ENCODE measurements around the gene RNF186. TPM values are rescaled to one million over a fixed set of nuclear protein-coding genes. Genes with fewer than 3 reads are reported as not detected.
A peak's percentile ranks its signal among the peaks of the same experiment; 100 is the strongest.

RNF186 gene
- total and polyA plus RNA-seq, 2 of the 13 experiments (the other 11 are each of a cell fraction or from before 2014, with no cell fraction given), result 0.07 to 0.20 TPM

DNA sequence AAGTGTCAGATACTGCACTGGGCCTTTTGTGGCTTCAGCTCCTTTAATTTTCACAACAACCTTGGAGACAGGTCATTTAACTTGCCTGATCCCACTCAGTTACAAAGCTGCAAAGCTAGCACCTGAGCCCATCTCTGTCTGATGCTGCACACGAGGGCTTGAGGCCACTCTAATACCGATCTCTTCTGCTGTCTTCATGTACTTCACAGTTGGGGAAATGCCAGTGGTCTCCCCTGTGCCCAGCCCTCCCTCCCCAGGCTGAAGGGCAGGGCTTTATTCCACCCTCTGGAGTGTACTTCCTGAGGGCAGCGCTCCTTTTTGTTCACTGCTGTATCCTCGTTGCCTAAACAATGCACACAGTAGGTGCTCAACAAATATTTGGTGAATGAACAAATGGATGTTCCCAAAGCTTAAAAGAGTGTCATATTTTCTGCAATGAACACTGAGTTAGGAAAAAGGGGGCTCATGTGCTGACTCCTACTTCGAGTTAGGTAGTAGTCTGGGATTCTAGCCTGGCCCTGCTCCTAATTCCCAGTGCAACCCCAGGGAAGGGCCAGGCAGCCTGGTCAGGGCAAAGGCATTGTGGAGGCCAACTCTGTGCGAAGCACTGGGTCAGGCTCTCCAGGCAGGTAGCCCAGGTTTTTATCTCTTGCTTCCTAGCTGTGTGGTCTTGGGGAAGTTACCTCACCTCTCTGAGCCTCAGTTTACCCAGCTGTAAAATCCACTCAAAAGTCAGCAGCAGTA lies 16.4 kb downstream of the RNF186 start (continued):
- no peak for TF ChIP-seq NRL (CRISPR knock-in tag; IDR thresholded peaks at IDR 0.05; ENCODE audit: borderline replicate concordance)
- no peak for TF ChIP-seq KMT2B (CRISPR knock-in tag; IDR thresholded peaks at IDR 0.05)
- TF ChIP-seq, protein P1, sequence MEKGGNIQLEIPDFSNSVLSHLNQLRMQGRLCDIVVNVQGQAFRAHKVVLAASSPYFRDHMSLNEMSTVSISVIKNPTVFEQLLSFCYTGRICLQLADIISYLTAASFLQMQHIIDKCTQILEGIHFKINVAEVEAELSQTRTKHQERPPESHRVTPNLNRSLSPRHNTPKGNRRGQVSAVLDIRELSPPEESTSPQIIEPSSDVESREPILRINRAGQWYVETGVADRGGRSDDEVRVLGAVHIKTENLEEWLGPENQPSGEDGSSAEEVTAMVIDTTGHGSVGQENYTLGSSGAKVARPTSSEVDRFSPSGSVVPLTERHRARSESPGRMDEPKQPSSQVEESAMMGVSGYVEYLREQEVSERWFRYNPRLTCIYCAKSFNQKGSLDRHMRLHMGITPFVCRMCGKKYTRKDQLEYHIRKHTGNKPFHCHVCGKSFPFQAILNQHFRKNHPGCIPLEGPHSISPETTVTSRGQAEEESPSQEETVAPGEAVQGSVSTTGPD (CRISPR knock-in tag; IDR thresholded peaks at IDR 0.05), result no peak
- peak; percentile 92 for TF ChIP-seq ZNF768 (CRISPR knock-in tag; IDR thresholded peaks at IDR 0.05)
- TF ChIP-seq ZMYM3 (CRISPR knock-in tag; IDR thresholded peaks at IDR 0.05), result peak; percentile 61
- TF ChIP-seq, protein P2, sequence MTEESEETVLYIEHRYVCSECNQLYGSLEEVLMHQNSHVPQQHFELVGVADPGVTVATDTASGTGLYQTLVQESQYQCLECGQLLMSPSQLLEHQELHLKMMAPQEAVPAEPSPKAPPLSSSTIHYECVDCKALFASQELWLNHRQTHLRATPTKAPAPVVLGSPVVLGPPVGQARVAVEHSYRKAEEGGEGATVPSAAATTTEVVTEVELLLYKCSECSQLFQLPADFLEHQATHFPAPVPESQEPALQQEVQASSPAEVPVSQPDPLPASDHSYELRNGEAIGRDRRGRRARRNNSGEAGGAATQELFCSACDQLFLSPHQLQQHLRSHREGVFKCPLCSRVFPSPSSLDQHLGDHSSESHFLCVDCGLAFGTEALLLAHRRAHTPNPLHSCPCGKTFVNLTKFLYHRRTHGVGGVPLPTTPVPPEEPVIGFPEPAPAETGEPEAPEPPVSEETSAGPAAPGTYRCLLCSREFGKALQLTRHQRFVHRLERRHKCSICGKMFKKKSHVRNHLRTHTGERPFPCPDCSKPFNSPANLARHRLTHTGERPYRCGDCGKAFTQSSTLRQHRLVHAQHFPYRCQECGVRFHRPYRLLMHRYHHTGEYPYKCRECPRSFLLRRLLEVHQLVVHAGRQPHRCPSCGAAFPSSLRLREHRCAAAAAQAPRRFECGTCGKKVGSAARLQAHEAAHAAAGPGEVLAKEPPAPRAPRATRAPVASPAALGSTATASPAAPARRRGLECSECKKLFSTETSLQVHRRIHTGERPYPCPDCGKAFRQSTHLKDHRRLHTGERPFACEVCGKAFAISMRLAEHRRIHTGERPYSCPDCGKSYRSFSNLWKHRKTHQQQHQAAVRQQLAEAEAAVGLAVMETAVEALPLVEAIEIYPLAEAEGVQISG (CRISPR knock-in tag; IDR thresholded peaks at IDR 0.05), result no peak

DNA sequence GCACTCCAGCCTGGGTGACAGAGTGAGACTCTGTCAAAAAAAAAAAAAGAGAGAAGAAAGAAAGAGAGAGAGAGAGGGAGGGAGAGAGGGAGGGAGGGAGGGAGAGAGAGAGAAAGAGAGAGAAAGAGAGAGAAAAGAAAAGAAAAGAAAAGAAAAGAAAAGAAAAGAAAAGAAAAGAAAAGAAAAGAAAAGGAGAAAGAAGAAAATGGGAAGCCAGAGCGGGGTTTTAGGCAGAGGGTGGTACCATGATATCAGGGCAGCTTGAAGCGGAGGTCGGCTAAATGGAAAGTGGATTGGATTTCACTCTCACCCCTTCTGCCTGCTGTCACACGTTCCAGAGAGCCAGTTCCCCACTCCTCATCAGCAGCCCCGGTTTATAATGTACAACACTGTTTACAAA lies 17.3 kb downstream of the RNF186 start:
- FAIRE-seq (no peak), ATAC-seq (no peak), DNase-seq (ENCODE audit: low spot score) (no peak)
- WGBS (ENCODE audit: low lambda C conversion rate), result 88% methylated on average over 5 of the region's 5 CpGs
- Histone ChIP-seq H2AFZ (ENCODE audit: low read length) (no peak overlapping the region), H3K9me3 (ENCODE audit: low read length) (no peaks in the 10 kb centered on the region), H3K9ac (ENCODE audit: insufficient read depth, low read depth, low read length) (no peak overlapping the region), H3K4me1 (ENCODE audit: insufficient read depth, low read length) (peaks cover 42% of the 10 kb centered on the region), H3K36me3 (replicated peaks in 1 of 2; ENCODE audit: control insufficient read depth in 1 of 2, insufficient read depth in 2 of 2, low read length in 2 of 2) (no peaks in the 10 kb centered on the region), H3K79me2 (ENCODE audit: insufficient read depth, low read length) (no peaks in the 10 kb centered on the region), H3K27ac (ENCODE audit: extremely low read length, insufficient read depth, low read length) (no peak overlapping the region), H3K4me3 (replicated peaks in 1 of 3; ENCODE audit: insufficient read depth in 1 of 3, low read depth in 2 of 3, low read length in 3 of 3) (no peak overlapping the region), H3K27me3 (ENCODE audit: control insufficient read depth in 1 of 2, insufficient read depth in 2 of 2, low read length in 2 of 2) (peaks cover 0 to 14% of the 10 kb centered on the region in 2 experiments; a peak in 2 of 5 replicates), H3K4me2 (ENCODE audit: low read depth, low read length) (no peak overlapping the region), H4K20me1 (ENCODE audit: insufficient read depth, low read length) (no peaks in the 10 kb centered on the region)
- intact Hi-C loops (cut with micrococcal nuclease; ENCODE audit: unreplicated experiment), result no loop called here
- in situ Hi-C loops (cut with HindIII; ENCODE audit: extremely low pct_ligation_motif_present, low pct_unique_long_range_greater_than_20kb), result no loop called here
- no TSS peak for BruUV-seq (replicated peaks)
- POLR2A ChIA-PET, result no interaction called here
- CTCF ChIA-PET (ENCODE audit: low intra/inter-chr PET ratio, low total read pairs), result no interaction called here
- TF ChIP-seq ZNF24 (IDR thresholded peaks at IDR 0.05) (no peak), ATF7 (IDR thresholded peaks at IDR 0.05) (no peak), ATF7 (CRISPR knock-in tag; IDR thresholded peaks at IDR 0.05) (no peak), ZNF564 (CRISPR knock-in tag; IDR thresholded peaks at IDR 0.05) (no peak), NFE2 (CRISPR knock-in tag; IDR thresholded peaks at IDR 0.05) (no peak), TBX3 (IDR thresholded peaks at IDR 0.05; ENCODE audit: borderline replicate concordance) (no peak), HDAC1 (CRISPR knock-in tag; IDR thresholded peaks at IDR 0.05) (no peak), PTBP1 (IDR thresholded peaks at IDR 0.05; ENCODE audit: low read depth, low read length, poor library complexity, severe bottlenecking) (no peak), ZNF441 (CRISPR knock-in tag; IDR thresholded peaks at IDR 0.05; ENCODE audit: borderline replicate concordance) (no peak)
- TF ChIP-seq, protein P3, sequence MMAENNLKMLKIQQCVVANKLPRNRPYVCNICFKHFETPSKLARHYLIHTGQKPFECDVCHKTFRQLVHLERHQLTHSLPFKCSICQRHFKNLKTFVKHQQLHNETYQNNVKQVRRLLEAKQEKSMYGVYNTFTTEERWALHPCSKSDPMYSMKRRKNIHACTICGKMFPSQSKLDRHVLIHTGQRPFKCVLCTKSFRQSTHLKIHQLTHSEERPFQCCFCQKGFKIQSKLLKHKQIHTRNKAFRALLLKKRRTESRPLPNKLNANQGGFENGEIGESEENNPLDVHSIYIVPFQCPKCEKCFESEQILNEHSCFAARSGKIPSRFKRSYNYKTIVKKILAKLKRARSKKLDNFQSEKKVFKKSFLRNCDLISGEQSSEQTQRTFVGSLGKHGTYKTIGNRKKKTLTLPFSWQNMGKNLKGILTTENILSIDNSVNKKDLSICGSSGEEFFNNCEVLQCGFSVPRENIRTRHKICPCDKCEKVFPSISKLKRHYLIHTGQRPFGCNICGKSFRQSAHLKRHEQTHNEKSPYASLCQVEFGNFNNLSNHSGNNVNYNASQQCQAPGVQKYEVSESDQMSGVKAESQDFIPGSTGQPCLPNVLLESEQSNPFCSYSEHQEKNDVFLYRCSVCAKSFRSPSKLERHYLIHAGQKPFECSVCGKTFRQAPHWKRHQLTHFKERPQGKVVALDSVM (CRISPR knock-in tag; IDR thresholded peaks at IDR 0.05), result no peak
- TF ChIP-seq, protein P4, sequence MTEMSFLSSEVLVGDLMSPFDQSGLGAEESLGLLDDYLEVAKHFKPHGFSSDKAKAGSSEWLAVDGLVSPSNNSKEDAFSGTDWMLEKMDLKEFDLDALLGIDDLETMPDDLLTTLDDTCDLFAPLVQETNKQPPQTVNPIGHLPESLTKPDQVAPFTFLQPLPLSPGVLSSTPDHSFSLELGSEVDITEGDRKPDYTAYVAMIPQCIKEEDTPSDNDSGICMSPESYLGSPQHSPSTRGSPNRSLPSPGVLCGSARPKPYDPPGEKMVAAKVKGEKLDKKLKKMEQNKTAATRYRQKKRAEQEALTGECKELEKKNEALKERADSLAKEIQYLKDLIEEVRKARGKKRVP (CRISPR knock-in tag; IDR thresholded peaks at IDR 0.05), result no peak

Measured in HepG2 (cell line).